ENCODE results near the gene RAB11FIP4.

- TF ChIP-seq MXI1 (IDR thresholded peaks at IDR 0.05; ENCODE audit: low read depth, low read length) (no peak), TAF1 (IDR thresholded peaks at IDR 0.05; ENCODE audit: borderline replicate concordance, low read depth, low read length) (no peak), CTCF (IDR thresholded peaks at IDR 0.05) (no peak), RAD21 (IDR thresholded peaks at IDR 0.05; ENCODE audit: low read length) (no peak), USF1 (IDR thresholded peaks at IDR 0.05; ENCODE audit: borderline replicate concordance, low read depth) (no peak), EZH2phosphoT487 (IDR thresholded peaks at IDR 0.05; ENCODE audit: borderline replicate concordance, low read depth) (no peak), NRF1 (IDR thresholded peaks at IDR 0.05; ENCODE audit: low read depth, low read length) (no peak), YY1 (IDR thresholded peaks at IDR 0.05; ENCODE audit: low read depth) (no peak)
These were observed 98.7 kb downstream of the RAB11FIP4 start for GRCh38 chr17:31490019-31490650.
